DMS153 treated with DMSO at 0.1 percent for 48 hours (cell line): ENCODE results near the gene ADGRV1.
"Not testable (repeated sequence)": the region's sequence is repeated elsewhere in the genome, so short reads cannot be mapped to it uniquely, and the experiment has no call there.

Experiments used
- DNase-seq: peaks from one replicate; lab custom pipeline; 2025; ENCODE audit not compliant: unreplicated experiment; lab: John Stamatoyannopoulos, UW

Gene ADGRV1

GRCh38 chr5:90967851-90968250 is 409.3 kb downstream of the ADGRV1 start:
- no peak for DNase-seq

- DNase-seq = no peak
These were observed 409.7 kb downstream of the ADGRV1 start for GRCh38 chr5:90968319-90968718.

- DNase-seq = not testable (repeated sequence)
These were observed 411.3 kb downstream of the ADGRV1 start for GRCh38 chr5:90969945-90970344.

GRCh38 chr5:90981177-90981576 is 422.6 kb downstream of the ADGRV1 start:
- DNase-seq = no peak

- no peak for DNase-seq
These were observed 423.2 kb downstream of the ADGRV1 start for GRCh38 chr5:90981821-90982220.

GRCh38 chr5:90982576-90982975 is 424.0 kb downstream of the ADGRV1 start:
- no peak for DNase-seq

GRCh38 chr5:90983148-90983547 is 424.6 kb downstream of the ADGRV1 start:
- no peak for DNase-seq

GRCh38 chr5:90983711-90984124 is 425.1 kb downstream of the ADGRV1 start:
- DNase-seq = no peak

GRCh38 chr5:90985341-90985740 is 426.7 kb downstream of the ADGRV1 start:
- DNase-seq = no peak

- DNase-seq = no peak
These were observed 429.1 kb downstream of the ADGRV1 start for GRCh38 chr5:90987726-90988125.

- DNase-seq = no peak
These were observed 432.6 kb downstream of the ADGRV1 start for GRCh38 chr5:90991201-90991600.

- DNase-seq = no peak
These were observed 436.2 kb downstream of the ADGRV1 start for GRCh38 chr5:90994796-90995195.

GRCh38 chr5:90996089-90996488 is 437.5 kb downstream of the ADGRV1 start:
- no peak for DNase-seq

GRCh38 chr5:90997082-90997481 is 438.5 kb downstream of the ADGRV1 start:
- DNase-seq = no peak

GRCh38 chr5:91000743-91001142 is 442.1 kb downstream of the ADGRV1 start:
- DNase-seq = no peak

GRCh38 chr5:91006713-91007112 is 448.1 kb downstream of the ADGRV1 start:
- DNase-seq = no peak

GRCh38 chr5:91007251-91007650 is 448.7 kb downstream of the ADGRV1 start:
- DNase-seq = no peak

GRCh38 chr5:91007780-91008402 is 449.3 kb downstream of the ADGRV1 start:
- DNase-seq = no peak

GRCh38 chr5:91010090-91010489 is 451.5 kb downstream of the ADGRV1 start:
- DNase-seq = no peak

- DNase-seq = no peak
These were observed 452.4 kb downstream of the ADGRV1 start for GRCh38 chr5:91011029-91011428.

GRCh38 chr5:91012867-91013266 is 454.3 kb downstream of the ADGRV1 start:
- DNase-seq = not testable (repeated sequence)

- no peak for DNase-seq
These were observed 457.7 kb downstream of the ADGRV1 start for GRCh38 chr5:91016322-91016721.

GRCh38 chr5:91016954-91017700 is 458.5 kb downstream of the ADGRV1 start:
- DNase-seq = no peak
